BE2C (cell line): Measurements from ENCODE around the gene GLI1.

Source experiments
- DNase-seq: peaks from one replicate; pipeline ENCODE4 v3.0.0-alpha.2; 2020
- H3K27me3 ChIP-seq: fragments of 250-450 bp; sonication (Bioruptor Pico); 2 replicates; pipeline ENCODE4 v1.5.1; 2020; ENCODE audit warnings: mild to moderate bottlenecking
- H3K36me3 ChIP-seq: fragments of 250-450 bp; sonication (Bioruptor Pico); 2 replicates; pipeline ENCODE4 v1.5.1; 2020; ENCODE audit warnings: mild to moderate bottlenecking
- H3K4me1 ChIP-seq: fragments of 250-450 bp; sonication (Bioruptor Pico); 2 replicates; pipeline ENCODE4 v1.5.1; 2020
- H3K4me3 ChIP-seq: 2 replicates; pipeline ENCODE4 v1.5.1; 2011; ENCODE audit warnings: low read depth, low read length
- H3K9me3 ChIP-seq: fragments of 250-450 bp; sonication (Bioruptor Pico); 2 replicates; pipeline ENCODE4 v1.5.1; 2020
- CTCF ChIP-seq: IDR thresholded peaks from 2 replicates; pipeline ENCODE4 v1.5.1; 2012; ENCODE audit warnings: mild to moderate bottlenecking, low read depth, low read length

The GLI1 gene

GRCh38 chr12:57472391-57472790 lies 12.8 kb downstream of the GLI1 start:
- H3K36me3 ChIP-seq: no peaks in the 10 kb centered on the region
- no peaks in the 10 kb centered on the region for H3K9me3 ChIP-seq
- peaks cover 98% of the 10 kb centered on the region for H3K27me3 ChIP-seq
- H3K4me3 ChIP-seq: no peak overlapping the region
- DNase-seq: no peak
- no peaks in the 10 kb centered on the region for H3K4me1 ChIP-seq
- no peak for TF ChIP-seq CTCF

- DNase-seq: no peak
- TF ChIP-seq CTCF: no peak
- peaks cover 97% of the 10 kb centered on the region for H3K27me3 ChIP-seq
- no peaks in the 10 kb centered on the region for H3K4me1 ChIP-seq
- H3K9me3 ChIP-seq: no peaks in the 10 kb centered on the region
- H3K36me3 ChIP-seq: no peaks in the 10 kb centered on the region
- no peak overlapping the region for H3K4me3 ChIP-seq
These were observed 13.8 kb downstream of the GLI1 start for GRCh38 chr12:57473392-57473791.

DNA sequence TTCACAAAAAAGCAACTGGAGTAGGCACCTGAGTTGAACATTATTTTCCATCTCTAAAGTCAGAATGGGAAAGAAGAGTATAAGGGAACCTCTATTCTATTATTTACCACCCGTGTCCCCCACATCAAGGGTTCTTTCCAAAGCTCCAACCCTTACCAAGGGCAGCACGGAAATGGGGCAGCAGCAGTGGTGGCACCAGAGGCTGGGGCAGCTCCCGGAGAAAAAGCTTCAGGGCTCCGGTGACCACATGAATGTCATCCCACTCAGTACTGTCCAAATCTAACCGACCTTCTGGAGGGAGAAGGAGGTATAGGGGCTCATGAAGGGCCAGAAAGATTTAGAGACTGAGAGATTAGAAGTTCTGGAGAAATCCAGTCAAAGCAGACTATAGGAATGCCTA lies 14.3 kb downstream of the GLI1 start:
- no peak for DNase-seq
- H3K4me1 ChIP-seq: no peaks in the 10 kb centered on the region
- H3K27me3 ChIP-seq: peaks cover 97% of the 10 kb centered on the region
- H3K9me3 ChIP-seq: no peaks in the 10 kb centered on the region
- no peak overlapping the region for H3K4me3 ChIP-seq
- H3K36me3 ChIP-seq: no peaks in the 10 kb centered on the region
- no peak for TF ChIP-seq CTCF

DNA sequence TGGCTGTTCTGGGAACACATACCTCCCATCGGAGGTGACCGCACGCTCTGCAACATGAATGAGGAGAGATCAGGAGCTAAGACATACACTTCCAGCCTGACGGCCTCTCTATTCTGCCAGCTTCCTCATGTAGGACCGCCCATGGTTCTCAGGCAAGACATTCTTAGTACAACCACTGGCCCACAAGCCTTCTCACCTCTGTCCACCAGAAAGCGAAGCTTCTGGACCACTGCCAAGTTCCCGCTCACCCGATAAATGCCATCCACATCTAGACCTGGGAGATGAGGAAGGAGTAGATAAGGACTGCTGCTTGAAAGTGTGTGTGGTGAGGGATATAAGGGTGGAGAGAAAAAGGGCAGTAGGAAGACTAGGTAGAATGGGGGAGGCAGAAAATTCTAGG lies 14.8 kb downstream of the GLI1 start:
- Histone ChIP-seq H3K27me3 (peaks cover 97% of the 10 kb centered on the region), H3K36me3 (no peaks in the 10 kb centered on the region), H3K9me3 (no peaks in the 10 kb centered on the region), H3K4me1 (no peaks in the 10 kb centered on the region), H3K4me3 (no peak overlapping the region)
- DNase-seq: no peak
- no peak for TF ChIP-seq CTCF

- Histone ChIP-seq H3K27me3 (peaks cover 97% of the 10 kb centered on the region), H3K36me3 (no peaks in the 10 kb centered on the region), H3K4me3 (no peak overlapping the region), H3K4me1 (no peaks in the 10 kb centered on the region), H3K9me3 (no peaks in the 10 kb centered on the region)
- TF ChIP-seq CTCF: no peak
- no peak for DNase-seq
These were observed 15.3 kb downstream of the GLI1 start for GRCh38 chr12:57474862-57475261.

- peaks cover 97% of the 10 kb centered on the region for H3K27me3 ChIP-seq
- no peak for TF ChIP-seq CTCF
- 0 out of 2 replicates have a peak overlapping the region, but pooled peaks have one; percentile 12 for H3K4me3 ChIP-seq
These were observed 15.9 kb downstream of the GLI1 start for GRCh38 chr12:57475271-57476161.

More at GRCh38 chr12:57475271-57476161, 15.9 kb downstream of the GLI1 start:
- DNase-seq: peak; percentile 34
- no peaks in the 10 kb centered on the region for H3K9me3 ChIP-seq
- no peaks in the 10 kb centered on the region for H3K4me1 ChIP-seq
- no peaks in the 10 kb centered on the region for H3K36me3 ChIP-seq
